DMS114 treated with DMSO at 0.1 percent for 48 hours (cell line): ENCODE data around the gene SCN5A.
A peak's percentile ranks its signal among the peaks of the same experiment; 100 is the strongest.

ENCODE experiments used
- DNase-seq: peaks from one replicate; lab custom pipeline; 2025; ENCODE audit not compliant: unreplicated experiment; lab: John Stamatoyannopoulos, UW

Gene SCN5A

GRCh38 chr3:38649500-38650247 is at the start of gene SCN5A:
TSS of gene SCN5A (minus strand) at chr3:38649687. CDS start at chr3:38633307, 16,380 bp downstream.
- peak; percentile 24 for DNase-seq

GRCh38 chr3:38698760-38699159 is 49.3 kb upstream of the SCN5A start:
- no peak for DNase-seq

DNA sequence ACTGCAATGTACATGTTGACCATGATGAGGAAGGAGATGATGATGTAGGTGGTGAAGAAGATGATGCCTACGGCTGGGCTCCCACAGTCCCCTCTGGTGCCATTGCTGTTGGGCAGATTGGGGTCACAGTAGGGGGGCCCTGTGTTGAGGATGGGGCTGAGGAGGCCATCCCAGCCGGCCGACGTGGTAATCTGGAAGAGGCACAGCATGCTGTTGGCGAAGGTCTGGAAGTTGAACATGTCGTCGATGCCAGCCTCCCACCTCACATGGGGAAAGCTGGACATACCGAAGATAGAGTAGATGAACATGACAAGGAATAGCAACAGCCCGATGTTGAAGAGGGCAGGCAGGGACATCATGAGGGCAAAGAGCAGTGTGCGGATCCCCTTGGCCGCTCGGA is 48.6 kb upstream of the SCN5A start:
- DNase-seq, result no peak

DNA sequence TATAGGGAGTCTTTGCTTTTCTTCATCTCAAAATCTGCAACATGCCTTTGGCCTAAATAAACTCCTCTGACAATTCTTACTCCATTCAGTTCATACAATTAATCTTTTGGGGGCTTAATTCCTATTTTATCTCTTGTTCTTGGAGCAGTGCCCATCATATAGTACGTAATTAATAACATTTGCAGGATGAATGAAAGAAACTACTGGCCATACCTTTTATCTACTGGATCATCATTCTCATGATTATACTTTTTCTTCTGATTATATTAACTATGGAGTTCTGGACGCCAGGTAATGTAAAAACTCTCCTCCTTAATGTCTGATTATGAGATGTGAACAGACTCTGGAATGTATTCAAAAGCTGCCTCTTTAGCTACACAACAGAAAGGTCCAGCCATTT is 46.5 kb upstream of the SCN5A start:
- no peak for DNase-seq

DNA sequence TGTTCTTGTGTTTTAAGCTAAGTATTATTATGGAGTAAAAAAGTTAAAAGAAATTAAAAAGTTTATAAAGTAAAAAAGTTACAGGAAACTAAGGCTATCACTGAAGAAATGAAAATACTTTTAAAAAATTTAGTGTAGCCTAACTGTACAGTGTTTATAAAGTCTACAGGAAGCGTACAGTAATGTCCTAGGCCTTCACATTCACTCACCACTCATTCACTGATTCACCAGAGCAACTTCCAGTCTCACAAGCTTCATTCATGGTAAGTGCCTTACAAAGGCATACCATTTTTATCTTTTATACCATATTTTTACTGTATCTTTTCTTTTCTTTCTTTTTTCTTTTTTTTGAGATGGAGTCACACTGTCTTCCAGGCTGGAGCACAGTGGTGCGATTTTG is 40.7 kb upstream of the SCN5A start:
- DNase-seq, result no peak

DNA sequence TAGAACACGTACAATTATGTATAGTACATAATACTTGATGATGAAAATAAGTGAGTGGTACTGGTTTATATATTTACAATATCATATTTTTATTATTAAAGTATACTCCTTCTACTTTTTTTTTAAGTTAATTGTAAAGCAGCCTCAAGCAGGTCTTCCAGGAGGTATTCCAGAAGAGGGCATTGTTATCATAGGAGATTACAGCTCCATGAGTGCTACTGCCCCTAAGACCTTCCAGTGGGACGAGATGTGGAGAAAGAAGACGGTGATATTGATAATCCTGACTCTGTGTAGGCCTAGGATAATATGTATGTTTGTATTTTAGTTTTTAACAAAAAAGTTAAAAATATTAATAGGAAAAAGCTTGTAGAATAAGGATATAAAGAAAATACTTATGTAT is 40.3 kb upstream of the SCN5A start:
- DNase-seq, result no peak

GRCh38 chr3:38689346-38689745 is 39.9 kb upstream of the SCN5A start:
- DNase-seq, result no peak

DNA sequence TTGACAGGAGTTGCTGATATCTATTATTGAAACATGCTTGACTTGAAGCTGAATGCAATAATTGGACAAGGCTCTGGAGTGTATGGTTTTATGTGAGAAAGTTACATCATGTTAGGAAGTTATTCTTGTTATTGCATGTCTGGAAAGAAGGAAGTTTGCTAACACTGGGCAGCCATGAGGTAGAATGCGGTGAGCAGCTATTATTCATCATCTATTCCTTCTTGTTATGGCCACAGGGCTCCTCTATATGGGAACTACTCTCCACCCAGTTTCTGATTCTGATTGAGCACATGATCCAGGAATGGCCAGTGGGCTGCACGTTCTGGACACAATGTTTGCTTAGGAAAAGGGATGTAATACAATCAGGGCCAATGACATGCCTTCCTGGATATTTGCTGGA is 37.8 kb upstream of the SCN5A start:
- DNase-seq, result no peak

- no peak for DNase-seq
Measured at GRCh38 chr3:38684546-38684945, 35.1 kb upstream of the SCN5A start.

GRCh38 chr3:38669668-38670067 is 20.2 kb upstream of the SCN5A start:
- no peak for DNase-seq

- DNase-seq, result peak; percentile 14
Measured at GRCh38 chr3:38662544-38662943, 13.1 kb upstream of the SCN5A start.

- DNase-seq, result no peak
Measured at GRCh38 chr3:38658841-38659240, 9.4 kb upstream of the SCN5A start.

- no peak for DNase-seq
Measured at GRCh38 chr3:38657369-38657768, 7.9 kb upstream of the SCN5A start.

GRCh38 chr3:38655708-38656300 is 6.3 kb upstream of the SCN5A start:
- peak; percentile 44 for DNase-seq

DNA sequence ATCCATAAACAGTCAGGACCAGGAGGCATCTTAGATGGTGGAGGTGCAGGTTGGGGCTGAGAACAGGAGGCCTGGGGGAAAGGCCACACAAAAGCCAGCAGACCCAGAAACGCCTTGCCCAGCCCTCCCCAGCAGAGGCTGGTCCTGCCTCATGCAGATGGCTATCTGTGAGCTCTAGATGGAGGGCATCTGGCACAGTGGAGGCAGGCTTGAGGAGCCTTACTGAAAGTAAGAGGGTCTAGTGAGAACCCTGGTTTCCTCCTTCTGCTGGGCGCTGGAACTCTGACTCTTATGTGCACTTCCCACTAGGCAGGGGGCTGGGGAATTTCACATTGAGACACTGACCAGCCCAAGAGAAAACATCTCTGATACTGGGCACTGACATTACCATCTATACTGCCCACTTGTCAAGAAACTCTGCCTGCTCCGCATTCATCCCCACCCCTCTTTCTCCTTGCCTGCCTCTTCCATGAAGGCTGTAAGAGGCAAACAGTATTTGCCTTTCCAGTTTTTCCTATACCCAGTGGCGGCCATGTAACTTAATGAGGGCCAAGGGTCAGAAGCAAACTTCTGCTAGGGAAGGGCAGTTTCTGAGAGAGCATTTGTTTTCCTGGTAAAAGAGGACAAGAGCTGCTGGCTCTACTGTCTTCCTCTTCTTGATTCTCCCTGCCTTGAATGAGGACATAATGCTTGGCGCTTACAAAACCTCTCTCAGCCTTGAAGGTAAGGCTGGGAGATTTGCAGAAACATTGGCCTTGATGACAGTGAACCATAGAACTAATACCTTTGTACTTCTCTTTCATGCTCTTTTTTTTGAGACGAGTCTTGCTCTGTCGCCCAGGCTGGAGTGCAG is 4.4 kb upstream of the SCN5A start:
- DNase-seq, result no peak

- DNase-seq, result no peak
Measured at GRCh38 chr3:38652934-38653333, 3.4 kb upstream of the SCN5A start.

GRCh38 chr3:38651153-38651789 is 1.8 kb upstream of the SCN5A start:
- DNase-seq, result peak; percentile 52

DNA sequence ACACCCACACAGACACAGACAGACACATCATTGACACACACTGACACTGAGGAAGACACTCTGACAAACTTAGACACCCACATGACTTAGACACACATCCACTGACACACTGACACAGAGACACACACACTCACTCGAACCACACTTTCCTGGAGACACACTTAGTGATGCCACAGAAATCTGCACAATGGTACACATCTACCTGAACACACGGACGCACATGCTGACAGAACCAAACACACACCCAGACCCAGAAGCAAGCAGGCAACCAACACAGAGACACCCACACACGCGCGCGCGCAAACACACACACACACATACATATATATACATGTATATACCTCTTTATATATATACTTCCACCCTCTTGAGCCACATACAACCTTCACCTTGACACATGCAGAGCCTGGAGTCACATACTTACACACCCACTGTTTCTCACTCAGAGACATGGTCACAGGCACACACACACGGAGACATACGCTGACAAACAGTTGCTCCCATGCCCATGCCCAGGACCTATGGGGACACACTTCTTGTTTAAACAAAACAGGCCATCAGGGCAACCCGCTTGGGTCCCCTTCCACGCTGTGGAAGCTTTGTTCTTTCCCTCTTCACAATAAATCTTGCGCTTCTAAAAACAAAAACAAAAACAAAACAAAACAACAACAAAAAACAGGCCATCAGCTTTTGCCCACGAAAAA is 913 bp upstream of the SCN5A start:
- DNase-seq, result no peak

- DNase-seq, result no peak
Measured at GRCh38 chr3:38648659-38649499, 608 bp downstream of the SCN5A start.
